Mucosa of descending colon (tissue), 3 donors: Measurements from ENCODE around the gene RNH1. TPM values are rescaled to one million over a fixed set of nuclear protein-coding genes. Genes with fewer than 3 reads are reported as not detected.

Experiments
- ATAC-seq: fragments of 200-7000 bp; cut with Tn5 transposase; one replicate; pipeline ENCODE4 v1.9.1; 2020; ENCODE audit warnings: mild to moderate bottlenecking, moderate library complexity
- DNase-seq, 3 donors: peaks; one replicate each; pipeline ENCODE4 v3.0.0-alpha.2; 2020
- H3K36me3 ChIP-seq: fragments of 200-600 bp; one replicate; pipeline ENCODE4 v1.8.0; 2021; ENCODE audit warnings: low read depth, mild to moderate bottlenecking
- H3K4me1 ChIP-seq: fragments of 200-600 bp; one replicate; pipeline ENCODE4 v1.8.0; 2021; ENCODE audit warnings: low read depth, mild to moderate bottlenecking
- H3K4me3 ChIP-seq: fragments of 200-600 bp; one replicate; pipeline ENCODE4 v1.8.0; 2021; ENCODE audit warnings: mild to moderate bottlenecking
- H3K9me3 ChIP-seq: fragments of 200-600 bp; one replicate; pipeline ENCODE4 v1.8.0; 2021; ENCODE audit warnings: mild to moderate bottlenecking
- CTCF ChIP-seq: fragments of 200-600 bp; IDR thresholded peaks from one replicate; pipeline ENCODE4 v1.8.0; 2022; ENCODE audit warnings: antibody characterized with exemption, mild to moderate bottlenecking
- intact Hi-C, 2 donors: fragments of 100-400 bp; cut with DNase I in 1 of 2; cut with micrococcal nuclease in 1 of 2; formaldehyde crosslinking; loops; one replicate each; pipeline versions ENCODE4 v1.11.0 to v1.11.1; 2022; cut with DNase I, micrococcal nuclease
- total RNA-seq, 3 donors: library from RNA; stranded (reverse); fragmentation: NEBNext Ultra II Directional in 2 of 3; extraction: Animal tissue kit (Norgen Biotek cat#: 25700) in 2 of 3; gene quantifications; one replicate each; pipeline versions ENCODE4 v1.2.1 to v1.2.4, GENCODE V29; 2021 to 2023
- donor health status: DM: no; HTN: no; CAD: no; lungs with moderate emphysema.
- donor health status: DM: no; HTN: no; CAD: no.
- donor health status: DM: no; HTN: yes; CAD: no.

RNH1 gene
- total RNA-seq, 3 donors from 2014 or later = 108 to 127 (median 118) TPM

- peak in 1 of 3 donors; percentile 44 for DNase-seq
- ATAC-seq = no peak
- Histone ChIP-seq H3K36me3 (peaks cover 17% of the 10 kb centered on the region), H3K4me1 (peaks cover 17% of the 10 kb centered on the region), H3K4me3 (no peak overlapping the region), H3K9me3 (no peaks in the 10 kb centered on the region)
- intact Hi-C loops = no loop called here
- TF ChIP-seq CTCF = no peak
These were observed 7.6 kb downstream of the RNH1 start for GRCh38 chr11:499201-500076.

GRCh38 chr11:498297-499181, 8.5 kb downstream of the RNH1 start:
- Histone ChIP-seq H3K36me3 (peaks cover 20% of the 10 kb centered on the region), H3K4me3 (no peak overlapping the region), H3K4me1 (peaks cover 9% of the 10 kb centered on the region), H3K9me3 (no peaks in the 10 kb centered on the region)
- DNase-seq = peak in 1 of 3 donors; percentile 45
- no peak for TF ChIP-seq CTCF
- intact Hi-C loops = no loop called here
- ATAC-seq = no peak

- ATAC-seq (no peak), DNase-seq (peak in 1 of 3 donors; percentile 32)
- intact Hi-C loops = no loop called here
- no peaks in the 10 kb centered on the region for H3K9me3 ChIP-seq
- TF ChIP-seq CTCF = no peak
- H3K4me3 ChIP-seq = no peak overlapping the region
- H3K36me3 ChIP-seq = peaks cover 20% of the 10 kb centered on the region
- H3K4me1 ChIP-seq = peaks cover 3% of the 10 kb centered on the region
These were observed 9.3 kb downstream of the RNH1 start for GRCh38 chr11:497565-498296.

GRCh38 chr11:496834-497564, 10.0 kb downstream of the RNH1 start:
- intact Hi-C loops = no loop called here
- no peak for TF ChIP-seq CTCF
- DNase-seq (peak in 1 of 3 donors; percentile 42), ATAC-seq (no peak)
- H3K9me3 ChIP-seq = no peaks in the 10 kb centered on the region
- peaks cover 20% of the 10 kb centered on the region for H3K36me3 ChIP-seq
- no peak overlapping the region for H3K4me3 ChIP-seq
- H3K4me1 ChIP-seq = no peaks in the 10 kb centered on the region

- Histone ChIP-seq H3K36me3 (peaks cover 18% of the 10 kb centered on the region), H3K4me3 (no peak overlapping the region), H3K4me1 (no peaks in the 10 kb centered on the region), H3K9me3 (no peaks in the 10 kb centered on the region)
- ATAC-seq (no peak), DNase-seq (peak in 1 of 3 donors; percentile 29)
- TF ChIP-seq CTCF = no peak
- intact Hi-C loops = no loop called here
These were observed 11.5 kb downstream of the RNH1 start for GRCh38 chr11:495537-495931.
